GM10266 (cell line): ENCODE results near the gene RER1.

Source experiments
- DNase-seq: peaks from one replicate; pipeline ENCODE4 v3.0.0; 2012; ENCODE audit errors: extremely low spot score
- CTCF ChIP-seq: IDR thresholded peaks from 2 replicates; pipeline ENCODE4 v1.5.1; 2012; ENCODE audit warnings: mild to moderate bottlenecking, low read depth; ENCODE audit not compliant: control insufficient read depth, insufficient read depth; ENCODE audit errors: missing control alignments

The RER1 gene

GRCh38 chr1:2404142-2404889 lies 12.7 kb downstream of the RER1 start:
- TF ChIP-seq CTCF = no peak
- no peak for DNase-seq

GRCh38 chr1:2404890-2405511 lies 13.4 kb downstream of the RER1 start:
- no peak for TF ChIP-seq CTCF
- DNase-seq = no peak

- TF ChIP-seq CTCF = no peak
- DNase-seq = no peak
Measured at GRCh38 chr1:2405588-2406295, 14.1 kb downstream of the RER1 start.

- no peak for DNase-seq
- no peak for TF ChIP-seq CTCF
Measured at GRCh38 chr1:2406451-2407041, 14.9 kb downstream of the RER1 start.

GRCh38 chr1:2407166-2407990 lies 15.7 kb downstream of the RER1 start:
- DNase-seq = no peak
- no peak for TF ChIP-seq CTCF

- TF ChIP-seq CTCF = no peak
- DNase-seq = no peak
Measured at GRCh38 chr1:2407991-2408275, 16.3 kb downstream of the RER1 start.
